HCT116 (cell line): Measurements from ENCODE around the gene ARID2. TPM values are rescaled to one million over a fixed set of nuclear protein-coding genes. Genes with fewer than 3 reads are reported as not detected.

Source experiments
- ATAC-seq: fragments of 200-7000 bp; cut with Tn5 transposase; 2 replicates; pipeline ENCODE4 v1.9.1; 2020; ENCODE audit warnings: mild to moderate bottlenecking, moderate library complexity
- BruUV-seq: library from RNA; stranded (reverse); fragments of 400-500 nt; replicated peaks from 2 replicates; lab custom pipeline; 2021; lab: Mats Ljungman, UMichigan
- CTCF ChIA-PET: fragments of 300-600 bp; sonication (Branson Sonifier 250); formaldehyde crosslinking; loops from one replicate; lab custom pipeline; 2021; ENCODE audit warnings: antibody characterized with exemption; lab: Charles Lee
- POLR2A ChIA-PET: fragments of 300-600, 350-600 bp; sonication (Branson Sonifier 250); formaldehyde crosslinking; loops from one replicate; lab custom pipeline; 2021; ENCODE audit warnings: antibody characterized with exemption; lab: Charles Lee
- RAD21 ChIA-PET, 2 experiments: fragments of 300-600 bp; sonication (Branson Sonifier 250); formaldehyde crosslinking; loops; one replicate each; lab custom pipeline; 2023; ENCODE audit warnings: low total read pairs in 2 of 2; ENCODE audit not compliant: uncharacterized antibody in 2 of 2, unreplicated experiment in 2 of 2, low non-redundant PET in 1 of 2; lab: Charles Lee
- DNase-seq: peaks from one replicate; pipeline ENCODE4 v3.0.0-alpha.2; 2010; ENCODE audit warnings: low read depth, low spot score
- H2AFZ ChIP-seq: fragments of 200-600 bp; shearing (Covaris generic), sonication (generic); 2 replicates; pipeline ENCODE4 v1.6.1; 2017; ENCODE audit warnings: low read depth, mixed run types, mixed read lengths, antibody characterized with exemption, low read length; ENCODE audit not compliant: poor library complexity, severe bottlenecking
- H3K27ac ChIP-seq: 2 replicates; pipeline ENCODE4 v1.5.1; 2012; ENCODE audit warnings: low read depth, low read length
- H3K27me3 ChIP-seq: fragments of 200-600 bp; sonication (generic); 2 replicates; pipeline ENCODE4 v1.6.1; 2016; ENCODE audit warnings: mixed run types, low read length, mixed read lengths; ENCODE audit not compliant: insufficient read depth
- H3K36me3 ChIP-seq, 2 experiments: fragments of 200-500 bp in 1 of 2; fragments of 200-600 bp in 1 of 2; sonication (Bioruptor generic) in 1 of 2; sonication (generic) in 1 of 2; 2 replicates each; pipeline versions ENCODE4 v1.5.1 to v1.6.1; 2014 to 2016; ENCODE audit warnings: low read length in 2 of 2, inconsistent platforms in 1 of 2, mixed read lengths in 1 of 2, mixed run types in 1 of 2; ENCODE audit not compliant: insufficient read depth in 2 of 2, control insufficient read depth in 1 of 2
- H3K4me1 ChIP-seq, 2 experiments: fragments of 200-600 bp in 1 of 2; sonication (generic) in 1 of 2; 2 replicates each; pipeline versions ENCODE4 v1.5.1 to v1.6.1; 2012 to 2017; ENCODE audit warnings: low read length in 2 of 2, inconsistent platforms in 1 of 2, mild to moderate bottlenecking in 1 of 2, mixed read lengths in 1 of 2, mixed run types in 1 of 2, moderate library complexity in 1 of 2; ENCODE audit not compliant: insufficient read depth in 2 of 2, control insufficient read depth in 1 of 2
- H3K4me2 ChIP-seq: fragments of 200-600 bp; sonication (generic); 2 replicates; pipeline ENCODE4 v1.6.1; 2017; ENCODE audit warnings: mixed run types, low read length, mixed read lengths
- H3K4me3 ChIP-seq, 2 experiments: fragments of 200-600 bp in 1 of 2; sonication (generic) in 1 of 2; replicated peaks in 1 of 2; 2 replicates each; pipeline ENCODE4 v1.5.1; 2011 to 2016; ENCODE audit warnings: low read length in 2 of 2, control low read depth in 1 of 2, low read depth in 1 of 2, mild to moderate bottlenecking in 1 of 2, mixed read lengths in 1 of 2, mixed run types in 1 of 2
- H3K79me2 ChIP-seq: fragments of 200-600 bp; sonication (generic); 2 replicates; pipeline ENCODE4 v1.6.1; 2017; ENCODE audit warnings: mild to moderate bottlenecking, mixed run types, low read length, moderate library complexity, mixed read lengths; ENCODE audit not compliant: insufficient read depth
- H3K9ac ChIP-seq: fragments of 200-600 bp; sonication (generic); 2 replicates; pipeline ENCODE4 v1.6.1; 2016; ENCODE audit warnings: low read length, mixed read lengths
- H3K9me2 ChIP-seq: fragments of 200-600 bp; sonication (generic), shearing (Covaris generic); 2 replicates; pipeline ENCODE4 v1.6.1; 2017; ENCODE audit warnings: mixed run types, mild to moderate bottlenecking, moderate library complexity; ENCODE audit not compliant: insufficient read depth
- H3K9me3 ChIP-seq, 2 experiments: fragments of 200-500 bp in 1 of 2; fragments of 200-600 bp in 1 of 2; sonication (Bioruptor generic) in 1 of 2; sonication (generic) in 1 of 2; 2 replicates each; pipeline ENCODE4 v1.6.1; 2014 to 2017; ENCODE audit warnings: low read length in 2 of 2, mixed read lengths in 2 of 2, inconsistent platforms in 1 of 2, low read depth in 1 of 2, mild to moderate bottlenecking in 1 of 2, mixed run types in 1 of 2, moderate library complexity in 1 of 2; ENCODE audit not compliant: control insufficient read depth in 1 of 2, insufficient read depth in 1 of 2
- H4K20me1 ChIP-seq: fragments of 200-600 bp; sonication (generic), shearing (Covaris generic); 2 replicates; pipeline ENCODE4 v1.6.1; 2017; ENCODE audit warnings: mixed run types, mild to moderate bottlenecking, moderate library complexity; ENCODE audit not compliant: insufficient read depth
- CBX3 ChIP-seq: IDR thresholded peaks from 2 replicates; pipeline ENCODE4 v1.6.1; 2012; ENCODE audit warnings: low read depth
- CEBPB ChIP-seq: IDR thresholded peaks from 2 replicates; pipeline ENCODE4 v1.6.1; 2012; ENCODE audit warnings: low read depth
- ELF1 ChIP-seq: IDR thresholded peaks from 2 replicates; pipeline ENCODE4 v1.6.1; 2012; ENCODE audit warnings: low read depth, borderline replicate concordance
- MAX ChIP-seq: IDR thresholded peaks from 2 replicates; pipeline ENCODE4 v1.6.1; 2012
- POLR2A ChIP-seq: IDR thresholded peaks from 2 replicates; pipeline ENCODE4 v1.7.0; 2011; ENCODE audit warnings: borderline replicate concordance; ENCODE audit not compliant: insufficient read depth, insufficient read length; ENCODE audit errors: extremely low read depth
- POLR2AphosphoS5 ChIP-seq: IDR thresholded peaks from 2 replicates; pipeline ENCODE4 v1.6.1; 2011; ENCODE audit warnings: mild to moderate bottlenecking, low read depth, low read length, moderate library complexity
- SP1 ChIP-seq: IDR thresholded peaks from 2 replicates; pipeline ENCODE4 v1.6.1; 2012; ENCODE audit warnings: low read depth
- SRF ChIP-seq: IDR thresholded peaks from 2 replicates; pipeline ENCODE4 v1.6.1; 2012; ENCODE audit warnings: low read depth
- TCF7L2 ChIP-seq: IDR thresholded peaks from 2 replicates; pipeline ENCODE4 v1.7.0; 2011; ENCODE audit warnings: borderline replicate concordance, inconsistent platforms; ENCODE audit not compliant: insufficient read depth, insufficient read length; ENCODE audit errors: extremely low read depth
- YY1 ChIP-seq: IDR thresholded peaks from 2 replicates; pipeline ENCODE4 v1.6.1; 2011; ENCODE audit warnings: low read length, low read depth, moderate library complexity, mild to moderate bottlenecking; ENCODE audit not compliant: insufficient replicate concordance; ENCODE audit errors: extremely low read depth
- ZFX ChIP-seq: fragments of 450-650 bp; IDR thresholded peaks from 2 replicates; pipeline ENCODE4 v1.6.1; 2017
- ZNF274 ChIP-seq: fragments of 200-500 bp; sonication (Bioruptor generic); IDR thresholded peaks from 2 replicates; pipeline ENCODE4 v1.6.1; 2014; ENCODE audit warnings: mild to moderate bottlenecking, low read depth, low read length, inconsistent platforms
- intact Hi-C: fragments of 100-400 bp; cut with micrococcal nuclease; formaldehyde crosslinking; loops from 2 replicates; pipeline ENCODE4 v1.10.0; 2022
- total RNA-seq: library from RNA; stranded (reverse); gene quantifications from one replicate; pipeline ENCODE4 v1.2.1, GENCODE V29; 2021; ENCODE audit not compliant: unreplicated experiment
- TF ChIP-seq, protein P1 (sequence below): IDR thresholded peaks from 2 replicates; pipeline ENCODE4 v1.6.1; 2011; ENCODE audit warnings: mild to moderate bottlenecking, low read length, moderate library complexity; ENCODE audit not compliant: insufficient replicate concordance; ENCODE audit errors: extremely low read depth
- TF ChIP-seq, protein P2 (sequence below), 3 experiments: fragments of 200-600 bp in 1 of 3; sonication (generic) in 1 of 3; IDR thresholded peaks in 2 of 3; conservative IDR thresholded peaks in 1 of 3; 2 replicates each; pipeline ENCODE4 v1.5.1; 2012 to 2017; ENCODE audit warnings: low read depth in 2 of 3, low read length in 2 of 3, antibody characterized with exemption in 1 of 3, borderline replicate concordance in 1 of 3, control low read depth in 1 of 3, mild to moderate bottlenecking in 1 of 3, mixed read lengths in 1 of 3, mixed run types in 1 of 3, moderate library complexity in 1 of 3; ENCODE audit not compliant: insufficient read depth in 1 of 3

The ARID2 gene
- total RNA-seq, 1 experiment from 2014 or later = 30.5 TPM

- TF ChIP-seq CEBPB = peak; percentile 58; the same call in 1 of the 2 replicates
- peak; percentile 83 for TF ChIP-seq YY1
- TF ChIP-seq ZFX = peak; percentile 67
- peak; percentile 97 for TF ChIP-seq CBX3
Measured at GRCh38 chr12:45728630-45729232, 775 bp upstream of the ARID2 start (continued).

GRCh38 chr12:45730084-45730347 is 510 bp downstream of the ARID2 start:
- H3K4me3 ChIP-seq = peak overlapping the region; percentile 55 to 84
- RAD21 ChIA-PET = no interaction called here
- H3K4me1 ChIP-seq = peaks cover 12 to 32% of the 10 kb centered on the region in 2 experiments; a peak in 3 of 4 replicates
- H3K27me3 ChIP-seq = no peaks in the 10 kb centered on the region
- no peak overlapping the region for H2AFZ ChIP-seq
- no TSS peak for BruUV-seq
- CTCF ChIA-PET = interaction anchor here (0.6 to 0.8 kb wide), 2 partner anchors 8 to 71 kb away, joined by 3 read pairs; no protein-coding TSS in a partner anchor
- ATAC-seq = no peak
- H3K9me2 ChIP-seq = no peaks in the 10 kb centered on the region
- peak overlapping the region; percentile 80 for H3K4me2 ChIP-seq
- peak overlapping the region; percentile 94 for H3K27ac ChIP-seq
- H3K79me2 ChIP-seq = peaks cover 72% of the 10 kb centered on the region
- H3K36me3 ChIP-seq = peaks cover 4 to 6% of the 10 kb centered on the region in 2 experiments; a peak in 2 of 4 replicates
- intact Hi-C loops = no loop called here
- peak overlapping the region; percentile 82 for H3K9ac ChIP-seq
- no peak for TF ChIP-seq POLR2AphosphoS5
- TF ChIP-seq ELF1 = no peak
- TF ChIP-seq YY1 = no peak
- TF ChIP-seq TCF7L2 = no peak
- TF ChIP-seq, protein P1, sequence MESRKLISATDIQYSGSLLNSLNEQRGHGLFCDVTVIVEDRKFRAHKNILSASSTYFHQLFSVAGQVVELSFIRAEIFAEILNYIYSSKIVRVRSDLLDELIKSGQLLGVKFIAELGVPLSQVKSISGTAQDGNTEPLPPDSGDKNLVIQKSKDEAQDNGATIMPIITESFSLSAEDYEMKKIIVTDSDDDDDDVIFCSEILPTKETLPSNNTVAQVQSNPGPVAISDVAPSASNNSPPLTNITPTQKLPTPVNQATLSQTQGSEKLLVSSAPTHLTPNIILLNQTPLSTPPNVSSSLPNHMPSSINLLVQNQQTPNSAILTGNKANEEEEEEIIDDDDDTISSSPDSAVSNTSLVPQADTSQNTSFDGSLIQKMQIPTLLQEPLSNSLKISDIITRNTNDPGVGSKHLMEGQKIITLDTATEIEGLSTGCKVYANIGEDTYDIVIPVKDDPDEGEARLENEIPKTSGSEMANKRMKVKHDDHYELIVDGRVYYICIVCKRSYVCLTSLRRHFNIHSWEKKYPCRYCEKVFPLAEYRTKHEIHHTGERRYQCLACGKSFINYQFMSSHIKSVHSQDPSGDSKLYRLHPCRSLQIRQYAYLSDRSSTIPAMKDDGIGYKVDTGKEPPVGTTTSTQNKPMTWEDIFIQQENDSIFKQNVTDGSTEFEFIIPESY = no peak
- no peak for TF ChIP-seq CBX3
- no peak for TF ChIP-seq SP1
- no peak for TF ChIP-seq POLR2A
- TF ChIP-seq, protein P2, sequence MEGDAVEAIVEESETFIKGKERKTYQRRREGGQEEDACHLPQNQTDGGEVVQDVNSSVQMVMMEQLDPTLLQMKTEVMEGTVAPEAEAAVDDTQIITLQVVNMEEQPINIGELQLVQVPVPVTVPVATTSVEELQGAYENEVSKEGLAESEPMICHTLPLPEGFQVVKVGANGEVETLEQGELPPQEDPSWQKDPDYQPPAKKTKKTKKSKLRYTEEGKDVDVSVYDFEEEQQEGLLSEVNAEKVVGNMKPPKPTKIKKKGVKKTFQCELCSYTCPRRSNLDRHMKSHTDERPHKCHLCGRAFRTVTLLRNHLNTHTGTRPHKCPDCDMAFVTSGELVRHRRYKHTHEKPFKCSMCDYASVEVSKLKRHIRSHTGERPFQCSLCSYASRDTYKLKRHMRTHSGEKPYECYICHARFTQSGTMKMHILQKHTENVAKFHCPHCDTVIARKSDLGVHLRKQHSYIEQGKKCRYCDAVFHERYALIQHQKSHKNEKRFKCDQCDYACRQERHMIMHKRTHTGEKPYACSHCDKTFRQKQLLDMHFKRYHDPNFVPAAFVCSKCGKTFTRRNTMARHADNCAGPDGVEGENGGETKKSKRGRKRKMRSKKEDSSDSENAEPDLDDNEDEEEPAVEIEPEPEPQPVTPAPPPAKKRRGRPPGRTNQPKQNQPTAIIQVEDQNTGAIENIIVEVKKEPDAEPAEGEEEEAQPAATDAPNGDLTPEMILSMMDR (IDR thresholded peaks at IDR 0.05 in 2 of 3, conservative IDR thresholded peaks at IDR 0.05 in 1 of 3; ENCODE audit: borderline replicate concordance in 1 of 3, insufficient read depth in 1 of 3, low read depth in 2 of 3, low read length in 2 of 3) = no peak
- no peak for TF ChIP-seq MAX
- TF ChIP-seq CEBPB = no peak
- no peak for TF ChIP-seq SRF
- no peak for TF ChIP-seq ZNF274
- POLR2A ChIA-PET = no interaction called here
- no peak for DNase-seq
- H4K20me1 ChIP-seq = no peaks in the 10 kb centered on the region
- no peaks in the 10 kb centered on the region for H3K9me3 ChIP-seq
